Sigmoid colon (tissue), 7 donors: ENCODE results near the gene LILRA5. TPM values are rescaled to one million over a fixed set of nuclear protein-coding genes. Genes with fewer than 3 reads are reported as not detected.

Experiments
- DNase-seq: peaks from one replicate; pipeline ENCODE4 v3.0.0-alpha.2; 2019
- H3K27ac ChIP-seq, 4 donors: fragments of 200-600 bp; sonication (generic); one replicate each; pipeline ENCODE4 v1.5.1; 2016 to 2019; ENCODE audit warnings: mild to moderate bottlenecking in 1 of 4
- H3K27me3 ChIP-seq, 3 donors: fragments of 200-600 bp; sonication (generic); one replicate each; pipeline ENCODE4 v1.5.1; 2019; ENCODE audit warnings: mild to moderate bottlenecking in 1 of 3
- H3K36me3 ChIP-seq, 4 donors: fragments of 200-600 bp; sonication (generic); one replicate each; pipeline ENCODE4 v1.5.1; 2016 to 2019
- H3K4me1 ChIP-seq, 4 donors: fragments of 200-600 bp; sonication (generic); one replicate each; pipeline ENCODE4 v1.5.1; 2017 to 2019
- H3K4me3 ChIP-seq, 4 donors: fragments of 200-600 bp; sonication (generic); one replicate each; pipeline ENCODE4 v1.5.1; 2017 to 2019; ENCODE audit warnings: mild to moderate bottlenecking in 2 of 4, moderate library complexity in 1 of 4
- H3K9me3 ChIP-seq, 4 donors: fragments of 200-600 bp in 3 of 4; sonication (generic) in 3 of 4; one replicate each; pipeline versions ENCODE4 v1.5.1 to v1.6.1; 2013 to 2019
- CTCF ChIP-seq, 4 experiments: fragments of 450-650 bp in 3 of 4; fragments of 200-600 bp in 1 of 4; IDR thresholded peaks; one replicate each; pipeline ENCODE4 v1.5.1; 2016 to 2019; ENCODE audit warnings: antibody characterized with exemption in 4 of 4, mild to moderate bottlenecking in 3 of 4, moderate library complexity in 2 of 4
- EP300 ChIP-seq, 4 donors: sonication (generic); formaldehyde crosslinking; IDR thresholded peaks; one replicate each; pipeline ENCODE4 v1.6.1; 2017; ENCODE audit warnings: antibody characterized with exemption in 4 of 4
- POLR2A ChIP-seq, 2 donors: fragments of 450-650 bp; IDR thresholded peaks; one replicate each; pipeline ENCODE4 v1.6.1; 2016; ENCODE audit warnings: antibody characterized with exemption in 2 of 2, mild to moderate bottlenecking in 2 of 2, moderate library complexity in 2 of 2
- POLR2AphosphoS5 ChIP-seq, 4 donors: sonication (generic); formaldehyde crosslinking; IDR thresholded peaks; one replicate each; pipeline ENCODE4 v1.6.1; 2017; ENCODE audit warnings: antibody characterized with exemption in 4 of 4
- WGBS, 2 donors: extraction: QIAGEN DNeasy Blood & Tissue Kit; methylation state at CpG; one replicate each; pipeline ENCODE4 v1.1.7; 2013; 5-methylcytosine and 5-hydroxymethylcytosine counted together
- intact Hi-C: fragments of 100-400 bp; cut with DNase I; formaldehyde crosslinking; loops from one replicate; pipeline ENCODE4 v1.15.1; 2023
- polyA plus RNA-seq, 3 donors: library from polyadenylated mRNA; stranded (reverse); fragments of 200-250 nt; gene quantifications; one replicate each; pipeline ENCODE4 v1.2.3, GENCODE V29; 2013
- total RNA-seq, 4 donors: library from RNA; depleted of rRNA; stranded (reverse); fragments of >200 nt; gene quantifications; one replicate each; pipeline ENCODE4 v1.1.0, GENCODE V29; 2016
- donor health status: healthy with polysubstance abuse.
- donor health status: Bipolar disorder and iron deficiency.
- donor health status: healthy.

LILRA5 gene
- total and polyA plus RNA-seq, 7 donors = 2.0 to 14.6 (median 5.6) TPM; not detected in 1

GRCh38 chr19:54271106-54271505 is 41.9 kb downstream of the LILRA5 start:
- Histone ChIP-seq H3K27ac (no peak overlapping the region), H3K27me3 (peaks cover 0 to 8% (median 0%) of the 10 kb centered on the region in 3 donors), H3K4me1 (no peaks in the 10 kb centered on the region), H3K9me3 (no peaks in the 10 kb centered on the region), H3K4me3 (no peak overlapping the region), H3K36me3 (no peaks in the 10 kb centered on the region)
- DNase-seq = peak; percentile 72
- WGBS, 2 donors = 70 to 83% methylated on average over 8 of the region's 8 CpGs
- intact Hi-C loops = no loop called here
- TF ChIP-seq EP300 (IDR thresholded peaks at IDR 0.05) = no peak
- no peak for TF ChIP-seq CTCF (IDR thresholded peaks at IDR 0.05)
- no peak for TF ChIP-seq POLR2AphosphoS5 (IDR thresholded peaks at IDR 0.05)
- no peak for TF ChIP-seq POLR2A (IDR thresholded peaks at IDR 0.05)

GRCh38 chr19:54268936-54269335 is 44.0 kb downstream of the LILRA5 start:
- no peaks in the 10 kb centered on the region for H3K9me3 ChIP-seq
- no peak for DNase-seq
- no peaks in the 10 kb centered on the region for H3K27me3 ChIP-seq
- intact Hi-C loops = no loop called here
- WGBS, 2 donors = 35 to 63% methylated on average over 2 of the region's 2 CpGs
- no peaks in the 10 kb centered on the region for H3K36me3 ChIP-seq
- TF ChIP-seq POLR2AphosphoS5 (IDR thresholded peaks at IDR 0.05) (no peak), CTCF (IDR thresholded peaks at IDR 0.05) (no peak), POLR2A (IDR thresholded peaks at IDR 0.05) (no peak), EP300 (IDR thresholded peaks at IDR 0.05) (no peak)
- no peak overlapping the region for H3K27ac ChIP-seq
- H3K4me3 ChIP-seq = no peak overlapping the region
- H3K4me1 ChIP-seq = no peaks in the 10 kb centered on the region

- no peak overlapping the region for H3K4me3 ChIP-seq
- WGBS, 2 donors = 8% methylated on average over 6 of the region's 6 CpGs
These were observed 46.8 kb downstream of the LILRA5 start for GRCh38 chr19:54266133-54266532.

GRCh38 chr19:54262470-54262869 is 50.5 kb downstream of the LILRA5 start:
- peaks cover 0 to 5% (median 0%) of the 10 kb centered on the region in 3 donors for H3K27me3 ChIP-seq
- no peak overlapping the region for H3K4me3 ChIP-seq
- no peaks in the 10 kb centered on the region for H3K36me3 ChIP-seq
- H3K4me1 ChIP-seq = no peaks in the 10 kb centered on the region
- no peak for DNase-seq
- no peak overlapping the region for H3K27ac ChIP-seq
- WGBS, 2 donors = 78 to 79% methylated on average over 2 of the region's 2 CpGs
- no peaks in the 10 kb centered on the region for H3K9me3 ChIP-seq
- TF ChIP-seq EP300 (IDR thresholded peaks at IDR 0.05) (no peak), CTCF (IDR thresholded peaks at IDR 0.05) (no peak), POLR2A (IDR thresholded peaks at IDR 0.05) (no peak), POLR2AphosphoS5 (IDR thresholded peaks at IDR 0.05) (no peak)
- intact Hi-C loops = no loop called here

More at GRCh38 chr19:54266133-54266532, 46.8 kb downstream of the LILRA5 start:
- Histone ChIP-seq H3K4me1 (no peaks in the 10 kb centered on the region), H3K9me3 (no peaks in the 10 kb centered on the region), H3K36me3 (no peaks in the 10 kb centered on the region), H3K27me3 (no peaks in the 10 kb centered on the region), H3K27ac (no peak overlapping the region)
- no peak for TF ChIP-seq POLR2AphosphoS5 (IDR thresholded peaks at IDR 0.05)
- TF ChIP-seq CTCF (IDR thresholded peaks at IDR 0.05) = peak; percentile 28 to 64 (median 30)
- peak; percentile 76 for DNase-seq
- intact Hi-C loops = no loop called here

- Histone ChIP-seq H3K27me3 (peaks cover 0 to 5% (median 0%) of the 10 kb centered on the region in 3 donors), H3K4me3 (no peak overlapping the region), H3K4me1 (no peaks in the 10 kb centered on the region), H3K27ac (no peak overlapping the region), H3K36me3 (no peaks in the 10 kb centered on the region), H3K9me3 (no peaks in the 10 kb centered on the region)
- peak; percentile 35 for DNase-seq
- intact Hi-C loops = no loop called here
- WGBS, 2 donors = 77 to 88% methylated on average over 11 of the region's 11 CpGs
- TF ChIP-seq POLR2A (IDR thresholded peaks at IDR 0.05) = no peak
- no peak for TF ChIP-seq CTCF (IDR thresholded peaks at IDR 0.05)
- no peak for TF ChIP-seq POLR2AphosphoS5 (IDR thresholded peaks at IDR 0.05)
- no peak for TF ChIP-seq EP300 (IDR thresholded peaks at IDR 0.05)
These were observed 50.9 kb downstream of the LILRA5 start for GRCh38 chr19:54262066-54262465.
